ENCODE data around the gene COG5.

Gene COG5

DNA sequence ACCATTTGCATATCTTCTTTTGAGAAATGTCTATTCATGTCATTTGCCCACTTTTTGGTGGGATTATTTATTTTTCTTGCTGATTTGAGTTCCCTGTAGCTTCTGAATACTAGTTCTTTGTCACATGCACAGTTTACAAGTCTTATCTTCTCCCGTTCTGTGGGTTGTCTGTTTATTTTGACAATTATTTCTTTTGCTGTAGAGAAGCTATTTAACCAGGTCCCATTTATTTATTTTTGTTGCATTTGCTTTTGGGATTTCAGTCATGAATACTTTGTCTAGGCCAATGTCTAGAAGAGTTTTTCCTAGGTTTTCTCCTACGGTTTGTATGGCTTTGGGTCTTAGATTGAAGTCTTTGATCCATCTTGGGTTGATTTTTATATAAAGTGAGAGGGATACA lies 60.9 kb downstream of the COG5 start:
- TF ChIP-seq, protein P1, sequence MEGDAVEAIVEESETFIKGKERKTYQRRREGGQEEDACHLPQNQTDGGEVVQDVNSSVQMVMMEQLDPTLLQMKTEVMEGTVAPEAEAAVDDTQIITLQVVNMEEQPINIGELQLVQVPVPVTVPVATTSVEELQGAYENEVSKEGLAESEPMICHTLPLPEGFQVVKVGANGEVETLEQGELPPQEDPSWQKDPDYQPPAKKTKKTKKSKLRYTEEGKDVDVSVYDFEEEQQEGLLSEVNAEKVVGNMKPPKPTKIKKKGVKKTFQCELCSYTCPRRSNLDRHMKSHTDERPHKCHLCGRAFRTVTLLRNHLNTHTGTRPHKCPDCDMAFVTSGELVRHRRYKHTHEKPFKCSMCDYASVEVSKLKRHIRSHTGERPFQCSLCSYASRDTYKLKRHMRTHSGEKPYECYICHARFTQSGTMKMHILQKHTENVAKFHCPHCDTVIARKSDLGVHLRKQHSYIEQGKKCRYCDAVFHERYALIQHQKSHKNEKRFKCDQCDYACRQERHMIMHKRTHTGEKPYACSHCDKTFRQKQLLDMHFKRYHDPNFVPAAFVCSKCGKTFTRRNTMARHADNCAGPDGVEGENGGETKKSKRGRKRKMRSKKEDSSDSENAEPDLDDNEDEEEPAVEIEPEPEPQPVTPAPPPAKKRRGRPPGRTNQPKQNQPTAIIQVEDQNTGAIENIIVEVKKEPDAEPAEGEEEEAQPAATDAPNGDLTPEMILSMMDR (IDR thresholded peaks at IDR 0.05): no peak

DNA sequence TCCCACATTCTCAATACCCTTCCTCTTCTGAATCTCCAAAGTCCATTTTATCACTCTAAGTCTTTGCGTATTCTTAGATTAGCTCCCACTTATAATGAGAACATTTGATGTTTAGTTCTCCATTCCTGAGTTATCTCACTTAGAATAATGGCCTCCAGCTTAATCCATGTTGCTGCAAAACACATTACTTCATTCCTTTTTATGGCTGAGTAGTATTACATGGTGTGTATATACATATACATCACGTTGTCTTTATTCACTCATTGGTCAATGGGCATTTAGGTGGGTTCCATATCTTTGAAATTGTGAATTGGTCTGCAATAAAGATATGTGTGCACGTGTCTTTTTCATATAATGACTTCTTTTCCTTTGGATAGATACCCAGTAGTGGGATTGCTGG lies 61.6 kb downstream of the COG5 start:
- TF ChIP-seq, protein P1 (IDR thresholded peaks at IDR 0.05): no peak

DNA sequence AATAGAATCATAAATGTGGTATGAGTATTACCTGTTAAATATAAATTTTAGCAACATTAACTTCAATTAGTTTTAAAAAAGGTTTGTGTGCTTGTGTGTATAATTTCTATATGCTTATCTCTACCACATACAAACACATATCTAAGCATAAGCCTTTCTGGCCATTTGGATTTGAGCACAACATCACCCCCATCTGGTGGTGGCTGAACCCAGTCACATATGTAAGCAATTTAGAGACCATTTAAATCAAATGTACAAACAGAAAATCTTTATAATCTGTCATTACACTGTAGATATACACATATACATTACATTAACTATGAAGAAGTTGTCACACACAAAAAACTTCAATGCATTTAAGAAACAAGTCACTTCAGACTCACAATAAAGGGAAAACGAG lies 62.1 kb downstream of the COG5 start:
- TF ChIP-seq, protein P1 (IDR thresholded peaks at IDR 0.05): peak; percentile 65

DNA sequence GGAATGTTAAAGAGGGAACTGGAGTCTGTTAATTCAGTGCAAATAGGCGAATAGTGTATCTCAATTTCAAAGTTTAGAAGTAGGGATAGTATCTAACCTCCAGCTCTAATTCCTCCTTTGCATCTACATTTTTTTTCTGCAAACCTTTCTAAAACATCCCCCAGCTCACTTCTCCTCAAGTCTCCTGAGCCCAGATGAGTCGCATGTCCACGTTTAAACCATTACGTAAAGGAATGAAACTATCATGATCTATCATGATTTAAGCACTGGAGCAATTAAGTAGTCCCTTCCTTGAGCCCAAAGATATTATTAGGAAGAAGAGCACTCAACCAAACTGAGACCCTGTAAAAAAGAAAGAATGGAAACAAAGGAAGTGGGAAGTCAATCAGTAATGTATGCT lies 64.0 kb downstream of the COG5 start:
- TF ChIP-seq, protein P1 (IDR thresholded peaks at IDR 0.05): no peak

DNA sequence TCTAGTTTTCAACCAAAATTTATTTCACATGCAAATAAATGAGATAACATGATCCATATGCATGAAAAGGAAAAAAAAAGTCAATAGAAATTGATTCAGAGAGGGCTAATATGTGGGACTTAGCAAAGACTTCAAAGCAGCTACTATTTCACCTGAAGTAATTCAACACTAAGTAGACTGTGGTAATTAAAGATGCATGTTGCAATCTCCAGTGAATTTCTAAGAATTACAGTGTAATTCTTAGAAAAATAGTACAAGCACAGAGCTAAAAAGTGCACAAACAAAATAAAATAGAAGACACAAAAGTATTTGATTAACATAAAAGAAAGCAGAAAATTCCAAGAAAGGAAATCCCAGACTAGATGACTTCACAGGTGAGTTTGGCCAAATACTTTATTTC lies 68.2 kb downstream of the COG5 start:
- TF ChIP-seq, protein P1 (IDR thresholded peaks at IDR 0.05): no peak

DNA sequence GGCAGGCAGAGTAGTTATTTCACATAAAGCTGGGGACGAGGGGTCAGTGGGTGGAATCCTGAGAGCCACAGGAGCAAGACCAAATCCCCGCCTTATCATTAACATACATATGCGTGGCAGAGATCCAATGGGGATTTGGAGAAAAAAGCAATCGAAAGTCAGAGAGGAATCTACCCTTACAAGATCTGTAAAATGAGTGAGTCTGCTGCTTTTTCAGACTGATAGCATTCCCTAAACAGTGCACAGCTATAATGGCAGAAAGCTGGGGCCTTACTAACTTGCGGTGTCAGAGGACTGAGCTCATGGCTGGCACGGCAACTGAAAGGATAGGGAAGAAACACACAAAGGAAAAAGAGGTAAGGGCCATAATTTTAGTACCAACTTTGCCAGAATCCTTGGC lies 68.8 kb downstream of the COG5 start:
- TF ChIP-seq, protein P1 (IDR thresholded peaks at IDR 0.05): no peak

DNA sequence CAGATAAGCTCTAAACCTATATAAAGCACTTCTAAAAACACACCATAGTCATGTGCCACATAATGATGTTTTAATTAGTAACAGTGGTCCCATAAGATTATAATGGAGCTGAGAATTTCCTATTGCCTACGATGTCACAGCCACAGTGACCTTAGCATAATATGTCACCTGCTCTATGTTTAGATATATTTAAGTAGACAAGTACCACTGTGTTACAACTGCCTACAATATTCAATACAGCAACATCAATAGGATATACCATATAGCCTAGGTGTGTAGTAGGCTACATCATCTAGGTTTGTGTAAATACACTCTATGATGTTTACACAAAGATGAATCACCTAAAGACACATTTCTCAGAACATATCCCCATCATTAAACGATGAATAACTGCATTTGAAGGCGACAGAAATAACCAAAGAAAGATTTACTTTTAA lies 69.4 kb downstream of the COG5 start:
- TF ChIP-seq, protein P1 (IDR thresholded peaks at IDR 0.05): no peak

DNA sequence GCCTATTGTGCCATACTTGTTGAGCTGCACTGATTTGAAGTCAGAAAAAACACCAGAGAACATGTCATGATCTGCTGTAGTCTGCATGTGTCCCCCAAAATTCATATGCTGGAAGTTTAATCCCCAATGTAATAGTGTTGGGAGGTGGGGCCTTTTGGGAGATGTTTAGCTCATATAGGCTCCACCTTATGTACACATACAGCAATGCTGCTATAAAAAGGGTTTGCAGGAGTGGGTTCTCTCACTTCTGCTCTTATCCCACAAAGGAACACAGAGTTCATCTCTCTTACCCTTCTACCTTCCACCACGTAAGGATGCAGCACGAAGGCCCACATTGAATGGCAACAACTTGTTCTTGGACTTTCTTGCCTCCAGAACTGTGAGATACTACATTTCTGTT lies 70.8 kb downstream of the COG5 start:
- TF ChIP-seq, protein P1 (IDR thresholded peaks at IDR 0.05): no peak
